GM06990 (cell line): Measurements from ENCODE around the gene CLEC18B.

Source experiments
- DNase-seq: peaks from one replicate; pipeline ENCODE4 v3.0.0-alpha.2; 2011; ENCODE audit not compliant: insufficient read length; ENCODE audit errors: extremely low read depth
- H3K27me3 ChIP-seq: replicated peaks from 2 replicates; pipeline ENCODE4 v1.6.0; 2011; ENCODE audit warnings: low read length; ENCODE audit not compliant: control insufficient read depth, insufficient read depth
- H3K36me3 ChIP-seq: 2 replicates; pipeline ENCODE4 v1.5.1; 2011; ENCODE audit warnings: low read length; ENCODE audit not compliant: control insufficient read depth, insufficient read depth
- H3K4me3 ChIP-seq: replicated peaks from 2 replicates; pipeline ENCODE4 v1.5.1; 2011; ENCODE audit warnings: low read depth, mild to moderate bottlenecking, control low read depth, low read length
- TF ChIP-seq, protein P1 (sequence below): IDR thresholded peaks from 2 replicates; pipeline ENCODE4 v1.5.1; 2011; ENCODE audit warnings: low read length, control low read depth, mild to moderate bottlenecking, inconsistent platforms; ENCODE audit not compliant: insufficient read depth, poor library complexity, severe bottlenecking

CLEC18B gene

DNA sequence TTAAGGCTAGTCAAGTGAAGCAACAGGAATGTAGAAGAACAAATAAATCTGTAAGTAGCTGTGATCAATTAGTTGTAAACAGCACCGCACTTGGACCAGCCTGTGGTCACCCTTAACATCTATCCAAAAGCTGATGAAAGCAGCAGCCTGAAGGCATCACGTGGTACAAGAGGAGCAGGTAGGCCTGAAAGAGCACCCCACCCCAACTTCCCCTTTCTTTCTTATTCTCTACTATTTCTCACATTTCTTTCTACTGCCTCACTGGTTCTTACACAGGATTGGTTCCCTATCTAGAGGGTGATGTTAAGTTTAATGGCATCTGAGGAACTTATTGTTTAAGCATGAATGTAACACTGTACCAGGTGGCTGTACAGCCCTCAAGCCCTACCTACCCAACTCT, 42.6 kb upstream of the CLEC18B start:
- H3K27me3 ChIP-seq: no peaks in the 10 kb centered on the region
- DNase-seq: no peak
- H3K36me3 ChIP-seq: peaks cover 22% of the 10 kb centered on the region
- no peak overlapping the region for H3K4me3 ChIP-seq
- TF ChIP-seq, protein P1, sequence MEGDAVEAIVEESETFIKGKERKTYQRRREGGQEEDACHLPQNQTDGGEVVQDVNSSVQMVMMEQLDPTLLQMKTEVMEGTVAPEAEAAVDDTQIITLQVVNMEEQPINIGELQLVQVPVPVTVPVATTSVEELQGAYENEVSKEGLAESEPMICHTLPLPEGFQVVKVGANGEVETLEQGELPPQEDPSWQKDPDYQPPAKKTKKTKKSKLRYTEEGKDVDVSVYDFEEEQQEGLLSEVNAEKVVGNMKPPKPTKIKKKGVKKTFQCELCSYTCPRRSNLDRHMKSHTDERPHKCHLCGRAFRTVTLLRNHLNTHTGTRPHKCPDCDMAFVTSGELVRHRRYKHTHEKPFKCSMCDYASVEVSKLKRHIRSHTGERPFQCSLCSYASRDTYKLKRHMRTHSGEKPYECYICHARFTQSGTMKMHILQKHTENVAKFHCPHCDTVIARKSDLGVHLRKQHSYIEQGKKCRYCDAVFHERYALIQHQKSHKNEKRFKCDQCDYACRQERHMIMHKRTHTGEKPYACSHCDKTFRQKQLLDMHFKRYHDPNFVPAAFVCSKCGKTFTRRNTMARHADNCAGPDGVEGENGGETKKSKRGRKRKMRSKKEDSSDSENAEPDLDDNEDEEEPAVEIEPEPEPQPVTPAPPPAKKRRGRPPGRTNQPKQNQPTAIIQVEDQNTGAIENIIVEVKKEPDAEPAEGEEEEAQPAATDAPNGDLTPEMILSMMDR: no peak

DNA sequence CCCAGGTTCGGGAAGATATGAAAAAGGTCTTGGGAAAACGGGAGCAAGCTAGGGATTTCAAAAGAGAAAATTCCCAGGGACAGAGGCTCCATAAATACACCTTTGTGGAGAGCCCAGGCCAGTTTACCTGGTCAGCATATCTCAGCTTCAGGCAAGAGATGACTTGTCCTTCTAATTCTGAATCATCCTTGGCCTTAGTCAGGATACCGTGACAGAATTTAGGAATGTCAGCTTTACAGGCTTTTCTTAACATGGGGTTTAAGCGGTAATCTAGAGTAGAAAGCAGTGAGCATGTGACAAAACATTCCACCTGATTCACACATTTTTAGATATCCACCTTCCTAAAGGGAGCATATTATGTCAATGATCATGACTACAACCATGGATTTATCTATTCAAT, 41.1 kb upstream of the CLEC18B start:
- H3K36me3 ChIP-seq: peaks cover 20% of the 10 kb centered on the region
- TF ChIP-seq, protein P1: no peak
- H3K4me3 ChIP-seq: no peak overlapping the region
- DNase-seq: no peak
- no peaks in the 10 kb centered on the region for H3K27me3 ChIP-seq

DNA sequence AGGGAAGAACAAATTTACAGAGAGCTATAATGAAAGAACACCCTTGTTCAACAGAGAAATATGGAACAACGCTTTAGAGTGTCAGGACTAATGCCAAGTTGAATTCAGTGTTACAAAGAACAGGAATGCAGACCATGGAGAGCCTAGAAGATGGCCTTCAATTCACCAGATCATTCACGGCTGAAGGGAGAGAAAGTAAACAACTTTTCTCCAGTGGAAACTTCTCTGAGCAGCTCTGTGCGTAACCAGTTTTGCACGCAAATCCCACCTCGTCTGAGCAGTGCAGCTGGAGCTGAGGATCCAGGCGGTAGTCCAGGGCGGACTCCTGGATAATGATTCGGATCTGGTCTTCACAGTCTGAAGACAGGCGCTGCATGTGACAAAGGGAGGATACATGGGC, 40.5 kb upstream of the CLEC18B start:
- no peak for DNase-seq
- Histone ChIP-seq H3K36me3 (peaks cover 20% of the 10 kb centered on the region), H3K27me3 (no peaks in the 10 kb centered on the region), H3K4me3 (no peak overlapping the region)
- TF ChIP-seq, protein P1: no peak

DNA sequence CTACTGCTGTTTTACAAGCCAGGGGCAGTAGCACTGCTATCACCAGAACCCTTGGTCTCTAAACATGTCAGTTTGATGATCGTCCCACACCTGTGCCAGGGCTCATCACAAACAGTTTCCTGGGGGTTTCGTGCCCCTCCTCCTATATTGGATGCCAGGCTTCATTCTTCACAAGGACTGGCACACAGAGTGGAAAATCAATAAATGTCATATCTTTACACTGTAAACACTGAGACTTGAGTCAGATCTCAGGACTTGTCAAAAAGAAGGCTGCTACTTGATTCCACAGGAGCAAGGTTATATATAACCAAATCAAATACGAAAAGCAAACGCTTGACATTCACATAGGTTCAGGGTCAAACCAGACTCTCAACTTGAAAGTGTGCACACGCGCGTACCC, 39.3 kb upstream of the CLEC18B start:
- peaks cover 21% of the 10 kb centered on the region for H3K36me3 ChIP-seq
- TF ChIP-seq, protein P1: no peak

DNA sequence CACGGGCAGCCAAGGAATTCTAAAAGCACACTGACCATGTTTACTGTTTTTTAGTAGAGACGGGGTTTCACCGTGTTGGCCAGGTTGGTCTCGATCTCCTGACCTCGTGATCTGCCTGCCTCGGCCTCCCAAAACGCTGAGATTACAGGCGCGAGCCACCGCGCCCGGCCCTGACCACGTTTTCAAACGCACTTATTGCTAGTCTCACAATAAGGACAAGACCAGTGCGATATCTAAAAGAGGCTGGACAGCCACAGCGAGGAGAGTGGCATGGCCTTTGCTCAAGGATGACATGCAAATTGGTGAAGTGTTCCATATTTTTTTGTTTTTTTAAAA, 35.0 kb upstream of the CLEC18B start:
- Histone ChIP-seq H3K36me3 (peaks cover 14% of the 10 kb centered on the region), H3K4me3 (no peak overlapping the region), H3K27me3 (no peaks in the 10 kb centered on the region)
- TF ChIP-seq, protein P1: no peak
- DNase-seq: no peak

More for the DNA sequence above, 39.3 kb upstream of the CLEC18B start:
- no peak for DNase-seq
- no peaks in the 10 kb centered on the region for H3K27me3 ChIP-seq
- no peak overlapping the region for H3K4me3 ChIP-seq

DNA sequence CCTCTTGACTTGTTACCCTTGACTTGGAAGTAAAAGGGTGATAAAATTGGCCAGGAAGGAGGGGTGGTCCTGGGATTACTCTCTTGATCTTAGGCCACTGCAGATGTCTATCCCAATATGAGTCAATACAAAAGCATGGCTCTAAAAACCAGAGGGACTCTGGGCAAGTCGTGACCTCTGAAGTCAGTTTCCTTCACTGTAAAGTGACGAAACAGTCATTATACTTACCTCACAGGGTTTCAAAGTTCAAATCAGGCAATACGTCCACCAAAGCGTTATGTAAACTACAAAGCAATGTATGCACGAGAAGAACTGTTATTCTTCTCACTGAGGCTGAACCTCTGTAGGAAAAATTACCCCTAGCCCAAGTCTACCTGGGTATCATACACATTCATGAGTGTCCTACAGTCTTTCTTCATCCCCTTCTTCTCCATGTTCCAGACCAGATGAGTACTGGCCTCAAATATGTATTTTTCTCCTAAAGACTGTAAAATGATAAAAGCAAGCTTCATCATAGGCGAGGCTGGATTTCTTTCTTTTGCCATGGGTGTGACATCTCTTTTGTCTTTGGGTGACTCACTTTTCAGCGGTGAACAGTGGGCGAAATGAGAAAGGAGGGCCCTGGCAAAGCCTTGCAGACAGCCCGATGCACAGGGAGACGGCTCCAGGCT, 34.5 kb upstream of the CLEC18B start:
- Histone ChIP-seq H3K4me3 (no peak overlapping the region), H3K27me3 (no peaks in the 10 kb centered on the region), H3K36me3 (peaks cover 16% of the 10 kb centered on the region)
- TF ChIP-seq, protein P1: no peak
- no peak for DNase-seq
